GM19025 (cell line): ENCODE data around the gene BGLAP.
A peak's percentile ranks its signal among the peaks of the same experiment; 100 is the strongest.
"Not testable (repeated sequence)": the region's sequence is repeated elsewhere in the genome, so short reads cannot be mapped to it uniquely, and the experiment has no call there.

ENCODE experiments used
- ATAC-seq: cut with Tn5 transposase; IDR thresholded peaks from one replicate; pipeline ENCODE4 v1.9.1; 2021; ENCODE audit warnings: mild to moderate bottlenecking, low read depth, moderate library complexity; ENCODE audit not compliant: unreplicated experiment

The BGLAP gene

DNA sequence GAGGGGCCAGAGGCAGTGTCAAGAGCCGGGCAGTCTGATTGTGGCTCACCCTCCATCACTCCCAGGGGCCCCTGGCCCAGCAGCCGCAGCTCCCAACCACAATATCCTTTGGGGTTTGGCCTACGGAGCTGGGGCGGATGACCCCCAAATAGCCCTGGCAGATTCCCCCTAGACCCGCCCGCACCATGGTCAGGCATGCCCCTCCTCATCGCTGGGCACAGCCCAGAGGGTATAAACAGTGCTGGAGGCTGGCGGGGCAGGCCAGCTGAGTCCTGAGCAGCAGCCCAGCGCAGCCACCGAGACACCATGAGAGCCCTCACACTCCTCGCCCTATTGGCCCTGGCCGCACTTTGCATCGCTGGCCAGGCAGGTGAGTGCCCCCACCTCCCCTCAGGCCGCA, at the start of gene BGLAP:
BGLAP (plus strand) TSS at position 259 of the 400 bp plus-strand sequence; CDS start at position 307, 48 bp downstream.
- no peak for ATAC-seq

DNA sequence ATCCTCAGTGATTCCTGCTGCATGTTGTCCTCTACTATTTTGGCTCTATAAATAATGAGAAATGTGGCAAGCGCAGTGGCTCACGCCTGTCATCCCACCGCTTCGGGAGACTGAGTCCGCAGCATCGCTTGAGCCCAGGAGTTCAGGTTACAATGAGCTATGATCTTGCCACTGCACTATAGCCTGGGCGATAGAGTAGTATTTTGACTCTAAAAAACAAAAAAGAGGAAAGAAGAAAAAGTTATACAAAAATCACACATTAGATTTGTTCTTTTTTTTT, 48.8 kb upstream of the BGLAP start:
- ATAC-seq = no peak

DNA sequence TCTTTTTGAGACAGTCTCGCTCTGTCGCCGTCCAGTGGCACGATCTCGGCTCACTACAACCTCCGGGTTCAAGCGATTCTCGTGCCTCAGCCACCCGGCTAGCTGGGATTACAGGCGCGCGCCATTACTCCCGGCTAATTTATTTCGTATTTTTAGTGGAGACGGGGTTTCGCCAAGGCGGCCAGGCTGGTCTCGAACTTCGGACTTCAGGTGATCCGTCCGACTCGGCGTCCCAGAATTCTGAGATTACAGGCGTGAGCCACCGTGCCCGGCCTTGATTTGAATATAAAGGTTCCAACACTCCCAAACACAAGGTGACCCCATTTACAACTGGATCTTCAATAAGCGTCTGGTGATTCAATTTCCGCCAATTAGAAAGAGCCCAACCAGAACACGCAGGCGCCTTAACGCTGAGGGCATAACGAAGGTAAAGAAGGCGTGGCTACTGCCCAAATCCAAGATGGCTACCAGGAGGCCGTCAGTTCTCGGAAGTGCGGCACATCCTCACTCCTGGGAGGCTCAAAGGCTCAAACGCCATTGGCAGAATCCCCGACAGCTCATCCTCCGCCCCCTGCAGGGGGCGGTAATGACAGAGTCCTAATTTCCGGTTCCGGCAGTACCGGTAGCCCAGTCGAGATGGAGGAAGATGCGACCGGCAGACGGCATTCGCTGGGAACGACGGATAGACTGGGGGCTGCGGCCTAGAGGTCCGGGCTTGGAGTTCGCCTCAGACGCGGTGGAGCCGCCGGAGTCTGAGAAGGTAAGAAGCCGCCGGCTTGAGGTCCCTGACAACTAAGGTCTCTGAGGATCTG, 48.3 kb upstream of the BGLAP start, which contains the start of gene SLC25A44:
SLC25A44 (plus strand) TSS at position 617 of the 812 bp plus-strand sequence. CDS start 5,744 bp downstream, outside the sequence.
- peak; percentile 86 for ATAC-seq

DNA sequence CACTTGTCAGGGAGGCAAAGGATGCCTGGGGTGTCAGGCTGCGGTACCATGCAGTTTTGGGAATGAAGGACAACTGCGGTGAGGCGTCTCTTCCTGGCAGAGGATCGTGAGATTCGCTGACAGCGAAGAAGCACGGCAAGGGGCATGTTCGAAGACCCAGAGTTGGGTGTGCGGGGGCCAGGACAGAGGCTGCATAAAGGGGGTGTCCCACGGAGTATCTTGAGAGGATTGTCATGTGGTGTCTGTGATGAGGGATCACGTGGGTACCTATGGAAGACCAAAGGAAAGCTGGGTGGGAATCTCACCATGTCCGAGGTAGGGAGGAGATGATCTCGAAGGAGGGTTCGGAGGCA, 47.7 kb upstream of the BGLAP start:
- no peak for ATAC-seq

GRCh38 chr1:156195853-156196252, 46.1 kb upstream of the BGLAP start:
- no peak for ATAC-seq

DNA sequence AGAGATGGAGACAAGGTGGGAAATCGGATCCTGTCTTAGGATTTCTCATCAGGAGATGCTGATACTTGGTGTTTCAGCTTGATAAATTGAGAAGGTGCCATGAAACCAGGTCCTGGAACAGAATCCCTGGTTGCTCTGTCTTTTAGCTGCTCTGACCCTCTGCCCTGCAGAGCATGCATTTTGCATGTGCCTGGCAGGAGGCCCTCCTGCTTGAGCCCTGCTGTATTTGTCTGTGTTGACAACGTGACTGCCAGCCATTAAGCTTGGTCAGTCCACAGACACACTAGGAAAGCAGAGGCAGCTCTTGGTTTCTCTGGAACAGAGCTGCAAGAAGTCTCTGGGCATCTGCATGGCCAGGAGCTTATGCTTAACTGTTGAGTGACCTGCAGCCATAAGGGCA, 45.5 kb upstream of the BGLAP start:
- no peak for ATAC-seq

- ATAC-seq = no peak
Measured at GRCh38 chr1:156198831-156199349, 43.1 kb upstream of the BGLAP start.

GRCh38 chr1:156200044-156200443, 41.9 kb upstream of the BGLAP start:
- no peak for ATAC-seq

DNA sequence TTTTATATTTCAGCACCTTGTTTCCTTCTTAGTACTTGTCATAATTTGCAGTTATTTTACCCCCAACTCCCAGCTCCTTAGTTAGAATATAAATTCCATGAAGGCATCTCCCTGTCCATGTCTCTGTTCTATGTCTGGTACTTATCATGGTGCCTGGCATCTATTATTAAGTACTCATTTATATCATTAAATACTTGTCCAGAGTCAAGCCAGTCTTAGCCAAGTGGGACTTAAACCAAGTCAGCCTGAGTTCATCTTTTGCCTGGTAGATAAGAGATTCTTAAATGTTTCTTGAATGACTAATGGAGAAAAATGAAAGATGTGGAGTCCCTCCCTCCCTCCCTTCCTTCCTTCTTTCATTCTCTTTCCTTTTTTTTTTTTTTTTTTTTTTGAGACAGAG, 38.7 kb upstream of the BGLAP start:
- ATAC-seq = no peak

- no peak for ATAC-seq
Measured at GRCh38 chr1:156204686-156205085, 37.3 kb upstream of the BGLAP start.

- no peak for ATAC-seq
Measured at GRCh38 chr1:156211243-156211642, 30.7 kb upstream of the BGLAP start.

GRCh38 chr1:156212130-156212529, 29.9 kb upstream of the BGLAP start:
- no peak for ATAC-seq

DNA sequence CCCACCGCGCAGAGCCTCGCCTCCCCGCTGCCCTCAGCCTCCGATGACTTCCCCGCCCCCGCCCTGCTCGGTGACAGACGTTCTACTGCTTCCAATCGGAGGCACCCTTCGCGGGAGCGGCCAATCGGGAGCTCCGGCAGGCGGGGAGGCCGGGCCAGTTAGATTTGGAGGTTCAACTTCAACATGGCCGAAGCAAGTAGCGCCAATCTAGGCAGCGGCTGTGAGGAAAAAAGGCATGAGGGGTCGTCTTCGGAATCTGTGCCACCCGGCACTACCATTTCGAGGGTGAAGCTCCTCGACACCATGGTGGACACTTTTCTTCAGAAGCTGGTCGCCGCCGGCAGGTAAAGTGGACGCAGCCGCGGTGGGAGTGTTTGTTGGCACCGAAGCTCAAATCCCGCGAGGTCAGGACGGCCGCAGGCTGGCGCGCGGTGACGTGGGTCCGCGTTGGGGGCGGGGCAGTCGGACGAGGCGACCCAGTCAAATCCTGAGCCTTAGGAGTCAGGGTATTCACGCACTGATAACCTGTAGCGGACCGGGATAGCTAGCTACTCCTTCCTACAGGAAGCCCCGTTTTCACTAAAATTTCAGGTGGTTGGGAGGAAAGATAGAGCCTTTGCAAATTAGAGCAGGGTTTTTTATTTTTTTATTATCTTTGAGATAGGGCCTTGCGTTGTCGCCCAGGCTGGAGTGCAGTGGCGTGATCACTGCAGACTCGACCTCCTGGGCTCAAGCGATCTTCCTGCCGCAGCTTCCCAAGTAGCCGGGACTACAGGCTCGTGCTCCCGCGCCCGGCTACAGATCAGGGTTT, 28.9 kb upstream of the BGLAP start, which contains the start of gene PMF1:
PMF1 (plus strand) TSS at position 175 of the 811 bp plus-strand sequence; CDS start at position 184, 9 bp downstream.
- ATAC-seq = peak; percentile 92

GRCh38 chr1:156213644-156213966, 28.4 kb upstream of the BGLAP start:
- ATAC-seq = no peak

- ATAC-seq = no peak
Measured at GRCh38 chr1:156214024-156214748, 27.8 kb upstream of the BGLAP start.

DNA sequence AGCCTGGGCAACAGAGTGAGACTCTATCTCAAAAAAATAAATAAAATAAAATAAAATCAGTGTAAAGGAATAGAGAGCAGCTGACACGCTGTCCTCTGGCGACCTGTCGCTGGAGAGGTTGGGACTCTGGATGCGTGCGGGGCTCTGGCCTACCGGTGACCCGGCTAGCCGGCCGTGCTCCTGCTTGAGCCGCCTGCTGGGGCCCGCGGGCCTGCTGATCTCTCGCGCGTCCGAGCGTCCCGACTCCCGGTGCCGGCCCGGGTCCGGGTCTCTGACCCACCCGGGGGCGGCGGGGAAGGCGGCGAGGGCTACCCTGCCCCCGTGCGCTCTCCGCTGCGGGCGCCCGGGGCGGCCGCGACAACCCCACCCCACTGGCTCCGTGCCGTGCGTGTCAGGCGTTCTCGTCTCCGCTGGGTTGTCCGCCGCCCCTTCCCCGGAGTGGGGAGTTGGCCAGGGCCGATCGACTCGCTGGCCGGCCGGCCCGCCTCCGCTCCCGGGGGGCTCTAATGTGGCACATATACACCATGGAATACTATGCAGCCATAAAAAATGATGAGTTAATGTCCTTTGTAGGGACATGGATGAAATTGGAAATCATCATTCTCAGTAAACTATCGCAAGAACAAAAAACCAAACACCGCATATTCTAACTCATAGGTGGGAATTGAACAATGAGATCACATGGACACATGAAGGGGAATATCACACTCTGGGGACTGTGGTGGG, 25.5 kb upstream of the BGLAP start:
- ATAC-seq = not testable (repeated sequence)

DNA sequence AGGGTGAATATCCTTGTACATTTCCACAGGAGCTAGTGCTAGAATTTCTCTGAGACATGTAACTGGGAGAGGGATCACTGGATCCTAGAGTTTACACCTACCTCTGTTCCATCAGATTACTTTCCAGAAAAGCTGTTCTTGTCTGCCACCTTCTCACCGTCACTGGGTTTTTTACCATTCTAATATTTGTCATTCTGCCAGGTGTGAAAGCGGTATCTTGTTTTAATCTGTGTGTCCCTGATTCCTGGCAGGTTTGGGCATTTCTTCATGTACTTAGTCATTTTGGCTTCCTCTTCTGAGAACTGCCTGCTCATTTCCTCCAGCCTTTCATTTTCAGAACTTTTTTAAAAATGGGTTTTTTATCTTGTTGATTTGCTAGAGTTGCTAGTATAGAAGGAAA, 24.1 kb upstream of the BGLAP start:
- no peak for ATAC-seq

- no peak for ATAC-seq
Measured at GRCh38 chr1:156220226-156220625, 21.8 kb upstream of the BGLAP start.

DNA sequence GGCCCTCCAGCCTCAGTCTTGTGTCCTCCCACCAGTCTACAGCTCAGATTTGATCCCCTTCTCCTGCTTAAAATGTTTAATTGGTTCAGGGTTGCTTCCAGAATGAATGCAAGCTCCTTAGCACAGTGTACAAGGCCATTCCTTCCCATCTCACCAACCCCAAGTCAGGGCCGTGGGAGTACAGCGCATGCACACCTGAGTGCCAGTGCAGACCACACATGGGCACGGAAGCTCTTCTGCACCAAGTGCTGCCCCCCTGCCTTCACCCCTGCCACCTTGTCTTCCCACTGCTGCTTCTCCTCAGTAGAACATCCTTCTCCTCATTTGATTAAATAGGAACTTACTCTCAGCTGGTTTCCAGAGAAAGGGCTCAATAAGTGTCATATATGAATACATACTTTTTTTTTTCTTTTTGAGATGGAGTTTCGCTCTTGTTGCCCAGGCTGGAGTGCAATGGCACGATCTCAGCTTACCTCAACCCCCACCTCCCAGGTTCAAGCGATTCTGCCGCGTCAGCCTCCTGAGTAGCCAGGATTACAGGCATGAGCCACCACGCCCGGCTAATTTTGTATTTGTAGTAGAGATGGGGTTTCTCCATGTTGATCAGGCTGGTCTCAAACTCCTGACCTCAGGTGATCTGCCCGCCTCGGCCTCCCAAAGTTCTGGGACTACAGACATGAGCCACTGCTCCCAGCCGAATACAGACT, 19.8 kb upstream of the BGLAP start:
- no peak for ATAC-seq

GRCh38 chr1:156225677-156226014, 16.3 kb upstream of the BGLAP start:
- ATAC-seq = no peak
